Measurements from ENCODE around the gene DPF3. TPM values are rescaled to one million over a fixed set of nuclear protein-coding genes. Genes with fewer than 3 reads are reported as not detected.

The DPF3 gene
- total and polyA plus RNA-seq, 9 of the 15 experiments (the other 6 are each of a cell fraction or from before 2014, with no cell fraction given): 0.21 to 4.9 (median 1.2) TPM

- no peak for TF ChIP-seq ELF2 (CRISPR knock-in tag; IDR thresholded peaks at IDR 0.05)
- TF ChIP-seq NKRF (IDR thresholded peaks at IDR 0.05; ENCODE audit: borderline replicate concordance): no peak
- TF ChIP-seq MCM3 (IDR thresholded peaks at IDR 0.05): no peak
- TF ChIP-seq ZNF347 (CRISPR knock-in tag; IDR thresholded peaks at IDR 0.05; ENCODE audit: low read depth): no peak
- TF ChIP-seq BDP1 (IDR thresholded peaks at IDR 0.05; ENCODE audit: insufficient read depth, insufficient read length): no peak
- peak; percentile 93 for TF ChIP-seq ZNF766 (CRISPR knock-in tag; conservative IDR thresholded peaks at IDR 0.05)
- no peak for TF ChIP-seq ZFX (CRISPR knock-in tag; IDR thresholded peaks at IDR 0.05)
- peak; percentile 77 to 85 for TF ChIP-seq KDM1A (IDR thresholded peaks at IDR 0.05)
- 0 out of 2 replicates have a peak, but pooled peaks have one; percentile 64 for TF ChIP-seq ZNF311 (CRISPR knock-in tag; IDR thresholded peaks at IDR 0.05)
- TF ChIP-seq ETV6 (IDR thresholded peaks at IDR 0.05; ENCODE audit: borderline replicate concordance in 1 of 2, low read depth in 2 of 2, low read length in 1 of 2): no peak
- TF ChIP-seq ETV6 (CRISPR knock-in tag; IDR thresholded peaks at IDR 0.05; ENCODE audit: borderline replicate concordance): no peak
- no peak for TF ChIP-seq KLF13 (tag; IDR thresholded peaks at IDR 0.05; ENCODE audit: borderline replicate concordance, low read depth)
- TF ChIP-seq ZNF318 (IDR thresholded peaks at IDR 0.05; ENCODE audit: borderline replicate concordance in 1 of 2, low read depth in 1 of 2): peak in 1 of 2 experiments; percentile 62; a peak in 1 of 4 replicates
- no peak for TF ChIP-seq ZNF707 (CRISPR knock-in tag; conservative IDR thresholded peaks at IDR 0.05)
- TF ChIP-seq PKNOX1 (IDR thresholded peaks at IDR 0.05): peak; percentile 78
Measured at GRCh38 chr14:72826039-72826438, 67.9 kb downstream of the DPF3 start (continued).

Data from K562 (cell line).